ENCODE results near the gene VEGFB. TPM values are rescaled to one million over a fixed set of nuclear protein-coding genes. Genes with fewer than 3 reads are reported as not detected.

Gene VEGFB
- total RNA-seq, 1 donor from 2014 or later: 305 TPM

- DNase-seq (no peak), ATAC-seq (no peak)
- intact Hi-C loops (cut with micrococcal nuclease): no loop called here
These were observed 24.9 kb upstream of the VEGFB start for GRCh38 chr11:64209563-64209843.

- ATAC-seq (no peak), DNase-seq (no peak)
- intact Hi-C loops (cut with micrococcal nuclease): no loop called here
These were observed 23.9 kb upstream of the VEGFB start for GRCh38 chr11:64210301-64211020.

GRCh38 chr11:64211181-64211872 is 23.1 kb upstream of the VEGFB start:
- ATAC-seq (no peak), DNase-seq (no peak)
- intact Hi-C loops (cut with micrococcal nuclease): no loop called here

- DNase-seq: no peak
These were observed 17.5 kb upstream of the VEGFB start for GRCh38 chr11:64216879-64217278.

GRCh38 chr11:64218628-64219353 is 15.6 kb upstream of the VEGFB start:
- no peak for ATAC-seq
- intact Hi-C loops (cut with micrococcal nuclease): no loop called here
- DNase-seq: no peak

More at GRCh38 chr11:64216879-64217278, 17.5 kb upstream of the VEGFB start:
- intact Hi-C loops (cut with micrococcal nuclease): no loop called here
- ATAC-seq: no peak

GRCh38 chr11:64219354-64219684 is 15.1 kb upstream of the VEGFB start:
- ATAC-seq (no peak), DNase-seq (no peak)

GRCh38 chr11:64219755-64220154 is 14.6 kb upstream of the VEGFB start:
- intact Hi-C loops (cut with micrococcal nuclease): no loop called here
- ATAC-seq (no peak), DNase-seq (no peak)

More at GRCh38 chr11:64219354-64219684, 15.1 kb upstream of the VEGFB start:
- intact Hi-C loops (cut with micrococcal nuclease): no loop called here

- DNase-seq (no peak), ATAC-seq (no peak)
- intact Hi-C loops (cut with micrococcal nuclease): no loop called here
These were observed 14.1 kb upstream of the VEGFB start for GRCh38 chr11:64220271-64220670.

- intact Hi-C loops (cut with micrococcal nuclease): no loop called here
- DNase-seq (no peak), ATAC-seq (no peak)
These were observed 13.6 kb upstream of the VEGFB start for GRCh38 chr11:64220798-64221197.

GRCh38 chr11:64222651-64223000 is 11.8 kb upstream of the VEGFB start:
- intact Hi-C loops (cut with micrococcal nuclease): no loop called here
- ATAC-seq: no peak
- no peak for DNase-seq

- intact Hi-C loops (cut with micrococcal nuclease): no loop called here
- peak; percentile 41 for DNase-seq
- no peak for ATAC-seq
These were observed 11.3 kb upstream of the VEGFB start for GRCh38 chr11:64223001-64223651.

- intact Hi-C loops (cut with micrococcal nuclease): no loop called here
- ATAC-seq (no peak), DNase-seq (no peak)
These were observed 10.1 kb upstream of the VEGFB start for GRCh38 chr11:64224151-64224890.

GRCh38 chr11:64224891-64225607 is 9.3 kb upstream of the VEGFB start:
- ATAC-seq (no peak), DNase-seq (no peak)
- intact Hi-C loops (cut with micrococcal nuclease): no loop called here

- DNase-seq (peak; percentile 95), ATAC-seq (peak; percentile 81)
- intact Hi-C loops (cut with micrococcal nuclease): no loop called here
These were observed 8.5 kb upstream of the VEGFB start, which contains the start of the genes NUDT22 and TRPT1 for GRCh38 chr11:64225608-64226506. TSS of gene NUDT22 (plus strand) at chr11:64226274. CDS start at chr11:64226653, 379 bp downstream. TSS of gene TRPT1 (minus strand) at chr11:64226186. CDS start at chr11:64225860, 326 bp downstream.

- intact Hi-C loops (cut with micrococcal nuclease): no loop called here
- ATAC-seq (peak; percentile 47), DNase-seq (peak; percentile 78)
These were observed 7.8 kb upstream of the VEGFB start for GRCh38 chr11:64226507-64227051.

GRCh38 chr11:64227405-64227956 is 6.9 kb upstream of the VEGFB start:
- DNase-seq: no peak
- no peak for ATAC-seq
- intact Hi-C loops (cut with micrococcal nuclease): no loop called here

GRCh38 chr11:64229090-64229743 is 5.2 kb upstream of the VEGFB start:
- ATAC-seq (no peak), DNase-seq (no peak)
- intact Hi-C loops (cut with micrococcal nuclease): no loop called here
